ENCODE results near the gene CPNE6. TPM values are rescaled to one million over a fixed set of nuclear protein-coding genes. Genes with fewer than 3 reads are reported as not detected.

CPNE6 gene
- polyA plus RNA-seq, 1 donor (not counting 4 experiments of a cell fraction or from before 2014, with no cell fraction given), result not detected

GRCh38 chr14:24072436-24072835 is 1.1 kb downstream of the CPNE6 start:
- Histone ChIP-seq H3K27ac (ENCODE audit: control insufficient read depth, insufficient read depth, low read length) (no peak overlapping the region), H3K79me2 (ENCODE audit: control insufficient read depth, insufficient read depth, low read length) (no peaks in the 10 kb centered on the region), H2AFZ (ENCODE audit: control insufficient read depth, low read length) (no peak overlapping the region), H3K9me3 (ENCODE audit: control insufficient read depth, low read depth, low read length) (no peaks in the 10 kb centered on the region), H4K20me1 (ENCODE audit: control insufficient read depth, extremely low read depth, insufficient read depth, low read length) (no peaks in the 10 kb centered on the region), H3K36me3 (ENCODE audit: control insufficient read depth in 2 of 2, extremely low read depth in 1 of 2, insufficient read depth in 2 of 2, low read length in 2 of 2) (no peaks in the 10 kb centered on the region), H3K4me3 (ENCODE audit: control insufficient read depth in 2 of 3, extremely low read depth in 1 of 3, insufficient read depth in 2 of 3, low read depth in 1 of 3, low read length in 3 of 3) (no peak overlapping the region), H3K4me1 (ENCODE audit: control insufficient read depth, extremely low read depth, insufficient read depth, low read length) (no peaks in the 10 kb centered on the region), H3K9ac (ENCODE audit: control insufficient read depth, extremely low read depth, insufficient read depth, low read length) (no peak overlapping the region), H3K27me3 (ENCODE audit: control insufficient read depth, extremely low read depth, insufficient read depth, low read length) (peaks cover 32% of the 10 kb centered on the region), H3K4me2 (ENCODE audit: control insufficient read depth, extremely low read depth, insufficient read depth, low read depth, low read length) (no peak overlapping the region), H3K9me1 (ENCODE audit: control insufficient read depth, extremely low read depth, insufficient read depth, low read length) (no peaks in the 10 kb centered on the region)
- dilution Hi-C loops (cut with MboI; ENCODE audit: extremely low pct_ligation_motif_present, low sequenced_read_pairs), result no loop called here
- TF ChIP-seq EZH2 (IDR thresholded peaks at IDR 0.05; ENCODE audit: low read length) (no peak), CTCF (optimal IDR thresholded peaks at IDR 0.05 in 1 of 3, IDR thresholded peaks at IDR 0.05 in 1 of 3, conservative IDR thresholded peaks at IDR 0.05 in 1 of 3; ENCODE audit: extremely low read depth in 1 of 3, insufficient read depth in 2 of 3, low read length in 3 of 3) (no peak)
- DNase-seq (ENCODE audit: low read depth, low spot score) (no peak), FAIRE-seq (no peak)

GRCh38 chr14:24072881-24073877 is 1.8 kb downstream of the CPNE6 start:
- H3K9me1 ChIP-seq (ENCODE audit: control insufficient read depth, extremely low read depth, insufficient read depth, low read length), result no peaks in the 10 kb centered on the region
- no peaks in the 10 kb centered on the region for H4K20me1 ChIP-seq (ENCODE audit: control insufficient read depth, extremely low read depth, insufficient read depth, low read length)
- TF ChIP-seq EZH2 (IDR thresholded peaks at IDR 0.05; ENCODE audit: low read length), result no peak
- TF ChIP-seq CTCF (optimal IDR thresholded peaks at IDR 0.05 in 1 of 3, IDR thresholded peaks at IDR 0.05 in 1 of 3, conservative IDR thresholded peaks at IDR 0.05 in 1 of 3; ENCODE audit: extremely low read depth in 1 of 3, insufficient read depth in 2 of 3, low read length in 3 of 3), result no peak
- peaks cover 27% of the 10 kb centered on the region for H3K27me3 ChIP-seq (ENCODE audit: control insufficient read depth, extremely low read depth, insufficient read depth, low read length)
- H3K36me3 ChIP-seq (ENCODE audit: control insufficient read depth in 2 of 2, extremely low read depth in 1 of 2, insufficient read depth in 2 of 2, low read length in 2 of 2), result no peaks in the 10 kb centered on the region
- no peak overlapping the region for H2AFZ ChIP-seq (ENCODE audit: control insufficient read depth, low read length)
- DNase-seq (ENCODE audit: low read depth, low spot score), result no peak
- H3K4me3 ChIP-seq (ENCODE audit: control insufficient read depth in 2 of 3, extremely low read depth in 1 of 3, insufficient read depth in 2 of 3, low read depth in 1 of 3, low read length in 3 of 3), result no peak overlapping the region
- H3K4me2 ChIP-seq (ENCODE audit: control insufficient read depth, extremely low read depth, insufficient read depth, low read depth, low read length), result no peak overlapping the region
- FAIRE-seq, result no peak
- H3K79me2 ChIP-seq (ENCODE audit: control insufficient read depth, insufficient read depth, low read length), result no peaks in the 10 kb centered on the region
- H3K9me3 ChIP-seq (ENCODE audit: control insufficient read depth, low read depth, low read length), result no peaks in the 10 kb centered on the region
- H3K27ac ChIP-seq (ENCODE audit: control insufficient read depth, insufficient read depth, low read length), result no peak overlapping the region
- H3K4me1 ChIP-seq (ENCODE audit: control insufficient read depth, extremely low read depth, insufficient read depth, low read length), result no peaks in the 10 kb centered on the region
- dilution Hi-C loops (cut with MboI; ENCODE audit: extremely low pct_ligation_motif_present, low sequenced_read_pairs), result no loop called here
- H3K9ac ChIP-seq (ENCODE audit: control insufficient read depth, extremely low read depth, insufficient read depth, low read length), result no peak overlapping the region
